CD14-positive monocyte (primary cell): ENCODE measurements around the gene TBC1D7. TPM values are rescaled to one million over a fixed set of nuclear protein-coding genes. Genes with fewer than 3 reads are reported as not detected.

ENCODE experiments used
- DNase-seq, 3 donors: peaks; one replicate each; pipeline ENCODE4 v3.0.0-alpha.2; 2011 to 2022
- H2AFZ ChIP-seq: 2 replicates; pipeline ENCODE4 v1.6.0; 2012; ENCODE audit warnings: mild to moderate bottlenecking, low read depth, low read length, inconsistent platforms; ENCODE audit not compliant: insufficient read depth, poor library complexity, severe bottlenecking
- H3K27ac ChIP-seq, 2 donors: 1 replicate in 1 of 2; 2 replicates in 1 of 2; pipeline ENCODE4 v1.5.1; 2012 to 2013; ENCODE audit warnings: low read length in 2 of 2, control low read depth in 1 of 2, inconsistent platforms in 1 of 2, low read depth in 1 of 2, mild to moderate bottlenecking in 1 of 2
- H3K27me3 ChIP-seq, 2 donors: one replicate each; pipeline versions ENCODE4 v1.6.0 to v1.6.1; 2011 to 2013; ENCODE audit warnings: low read length in 2 of 2; ENCODE audit not compliant: control insufficient read depth in 2 of 2, insufficient read depth in 2 of 2
- H3K36me3 ChIP-seq, 2 donors: replicated peaks in 1 of 2; 1 replicate in 1 of 2; 2 replicates in 1 of 2; pipeline versions ENCODE4 v1.5.1 to v1.6.1; 2012 to 2013; ENCODE audit warnings: low read length in 2 of 2, control low read depth in 1 of 2, inconsistent platforms in 1 of 2, mild to moderate bottlenecking in 1 of 2; ENCODE audit not compliant: insufficient read depth in 2 of 2, control insufficient read depth in 1 of 2
- H3K4me1 ChIP-seq, 2 donors: 1 replicate in 1 of 2; 2 replicates in 1 of 2; pipeline versions ENCODE4 v1.5.1 to v1.6.1; 2012 to 2013; ENCODE audit warnings: low read length in 2 of 2, control low read depth in 1 of 2, inconsistent platforms in 1 of 2, mild to moderate bottlenecking in 1 of 2, moderate library complexity in 1 of 2; ENCODE audit not compliant: insufficient read depth in 2 of 2, control insufficient read depth in 1 of 2
- H3K4me2 ChIP-seq: replicated peaks from 2 replicates; pipeline ENCODE3; 2012; ENCODE audit warnings: low read length, moderate library complexity, mild to moderate bottlenecking; ENCODE audit not compliant: poor library complexity, severe bottlenecking; ENCODE audit errors: extremely low read depth
- H3K4me3 ChIP-seq, 3 experiments: fragments of 200-600 bp in 1 of 3; sonication (generic) in 1 of 3; replicated peaks in 1 of 3; 1 replicate in 2 of 3; 2 replicates in 1 of 3; pipeline ENCODE4 v1.5.1; 2011 to 2013; ENCODE audit warnings: low read length in 3 of 3, mild to moderate bottlenecking in 3 of 3, control low read depth in 2 of 3, low read depth in 2 of 3, inconsistent platforms in 1 of 3, moderate library complexity in 1 of 3
- H3K79me2 ChIP-seq: 2 replicates; pipeline ENCODE4 v1.6.0; 2012; ENCODE audit warnings: mild to moderate bottlenecking, control low read depth, inconsistent platforms, low read length, moderate library complexity; ENCODE audit not compliant: insufficient read depth
- H3K9ac ChIP-seq: 2 replicates; pipeline ENCODE4 v1.6.0; 2017; ENCODE audit warnings: low read length, mild to moderate bottlenecking; ENCODE audit not compliant: insufficient read depth, poor library complexity, severe bottlenecking
- H3K9me3 ChIP-seq, 2 donors: replicated peaks in 1 of 2; 1 replicate in 1 of 2; 2 replicates in 1 of 2; pipeline versions ENCODE4 v1.5.1 to v1.6.1; 2012 to 2013; ENCODE audit warnings: low read length in 2 of 2, control low read depth in 1 of 2; ENCODE audit not compliant: control insufficient read depth in 1 of 2, insufficient read depth in 1 of 2
- H4K20me1 ChIP-seq: 2 replicates; pipeline ENCODE4 v1.6.0; 2012; ENCODE audit warnings: mild to moderate bottlenecking, low read length, control low read depth, moderate library complexity; ENCODE audit not compliant: insufficient read depth
- H3K27ac Mint-ChIP-seq, 7 donors: one replicate each; pipeline ENCODE4 v1.8.0; 2020; ENCODE audit warnings: mild to moderate bottlenecking in 7 of 7, mixed read lengths in 7 of 7, moderate library complexity in 6 of 7, inconsistent platforms in 2 of 7
- H3K27me3 Mint-ChIP-seq, 3 donors: one replicate each; pipeline ENCODE4 v1.8.0; 2021 to 2022; ENCODE audit warnings: low read depth in 3 of 3, mild to moderate bottlenecking in 3 of 3, mixed read lengths in 3 of 3, moderate library complexity in 3 of 3, inconsistent platforms in 1 of 3
- H3K36me3 Mint-ChIP-seq, 2 donors: one replicate each; pipeline ENCODE4 v1.8.0; 2020; ENCODE audit warnings: mixed read lengths in 2 of 2, inconsistent platforms in 1 of 2, mild to moderate bottlenecking in 1 of 2
- H3K4me1 Mint-ChIP-seq: one replicate; pipeline ENCODE4 v1.8.0; 2020; ENCODE audit warnings: mild to moderate bottlenecking, mixed read lengths
- H3K4me3 Mint-ChIP-seq, 2 donors: one replicate each; pipeline ENCODE4 v1.8.0; 2020; ENCODE audit warnings: mild to moderate bottlenecking in 2 of 2, mixed read lengths in 2 of 2, moderate library complexity in 1 of 2
- H3K9me3 Mint-ChIP-seq, 7 donors: one replicate each; pipeline ENCODE4 v1.8.0; 2020 to 2022; ENCODE audit warnings: mixed read lengths in 7 of 7, mild to moderate bottlenecking in 6 of 7, moderate library complexity in 6 of 7, inconsistent platforms in 2 of 7
- CTCF ChIP-seq: fragments of 200-600 bp; IDR thresholded peaks from one replicate; pipeline ENCODE4 v1.8.0; 2022; ENCODE audit warnings: antibody characterized with exemption, mild to moderate bottlenecking
- WGBS: methylation state at CpG from one replicate; pipeline ENCODE4 v1.1.5; 2013; ENCODE audit warnings: missing lambda C conversion rate; ENCODE audit not compliant: insufficient coverage; 5-methylcytosine and 5-hydroxymethylcytosine counted together
- intact Hi-C, 2 donors: fragments of 100-400 bp; cut with micrococcal nuclease; formaldehyde crosslinking; loops; one replicate each; pipeline versions ENCODE4 v1.15.0 to v1.15.1; 2023
- polyA plus RNA-seq, 3 donors: library from polyadenylated mRNA; depleted of rRNA in 1 of 3; unstranded in 2 of 3; stranded (reverse) in 1 of 3; fragments of 300-500 nt in 2 of 3; fragments of >200 nt in 1 of 3; fragmentation: Illumina TruSeq in 2 of 3; gene quantifications; 1 replicate in 2 of 3; 2 replicates in 1 of 3; pipeline ENCODE4 v1.2.3, GENCODE V29; 2012 to 2021

TBC1D7 gene
- polyA plus RNA-seq, 3 donors = 12.2 to 34.3 (median 34.3) TPM

GRCh38 chr6:13275435-13275989 is 52.8 kb downstream of the TBC1D7 start:
- WGBS = 62% methylated on average over 3 of the region's 8 CpGs
- Mint-ChIP-seq H3K9me3 (peaks cover 0 to 2% (median 0%) of the 10 kb centered on the region in 7 donors), H3K27ac (peak overlapping the region; percentile 70 to 99 (median 97)), H3K27me3 (peaks cover 0 to 2% (median 0%) of the 10 kb centered on the region in 3 donors), H3K4me1 (peaks cover 61% of the 10 kb centered on the region), H3K4me3 (peak overlapping the region in 1 of 2 donors; percentile 93), H3K36me3 (peaks cover 31 to 37% of the 10 kb centered on the region in 2 donors)
- H3K36me3 ChIP-seq = peaks cover 5 to 25% of the 10 kb centered on the region in 2 donors
- H3K9ac ChIP-seq = no peak overlapping the region
- H3K4me2 ChIP-seq = peak overlapping the region; percentile 86
- H3K27me3 ChIP-seq = no peaks in the 10 kb centered on the region
- peaks cover 65% of the 10 kb centered on the region for H3K79me2 ChIP-seq
- peak overlapping the region in 1 of 3 experiments; percentile 74 for H3K4me3 ChIP-seq
- no peak for TF ChIP-seq CTCF
- peak overlapping the region in 1 of 2 donors; percentile 92 for H3K27ac ChIP-seq
- peaks cover 46 to 51% of the 10 kb centered on the region in 2 donors for H3K4me1 ChIP-seq
- H4K20me1 ChIP-seq = no peaks in the 10 kb centered on the region
- H3K9me3 ChIP-seq = no peaks in the 10 kb centered on the region
- intact Hi-C loops = no loop called here
- H2AFZ ChIP-seq = no peak overlapping the region
- DNase-seq = no peak

GRCh38 chr6:13274707-13275434 is 53.5 kb downstream of the TBC1D7 start:
- no peaks in the 10 kb centered on the region for H3K27me3 ChIP-seq
- peaks cover 65% of the 10 kb centered on the region for H3K79me2 ChIP-seq
- peak in 2 of 3 donors; percentile 63 to 69 for DNase-seq
- H3K4me1 ChIP-seq = peaks cover 52 to 56% of the 10 kb centered on the region in 2 donors
- no peak overlapping the region for H2AFZ ChIP-seq
- Mint-ChIP-seq H3K9me3 (peaks cover 0 to 2% (median 0%) of the 10 kb centered on the region in 7 donors), H3K36me3 (peaks cover 25 to 31% of the 10 kb centered on the region in 2 donors), H3K4me1 (peaks cover 61% of the 10 kb centered on the region), H3K27ac (peak overlapping the region; percentile 92 to 99 (median 99)), H3K27me3 (peaks cover 0 to 2% (median 0%) of the 10 kb centered on the region in 3 donors), H3K4me3 (peak overlapping the region; percentile 93 to 94)
- no peaks in the 10 kb centered on the region for H4K20me1 ChIP-seq
- H3K9me3 ChIP-seq = no peaks in the 10 kb centered on the region
- H3K27ac ChIP-seq = peak overlapping the region; percentile 80 to 92
- no peak for TF ChIP-seq CTCF
- intact Hi-C loops = loop anchor here in 1 of 2 donors (5.0 kb wide), 1 partner anchor 52 kb away; the partner anchor contains the start of gene TBC1D7
- H3K4me3 ChIP-seq = peak overlapping the region; percentile 46 to 100 (median 74)
- H3K36me3 ChIP-seq = peaks cover 4 to 19% of the 10 kb centered on the region in 2 donors
- H3K4me2 ChIP-seq = peak overlapping the region; percentile 86
- WGBS = 33% methylated on average over 5 of the region's 6 CpGs
- peak overlapping the region; percentile 76 for H3K9ac ChIP-seq
